Epithelial cell of esophagus (primary cell): Measurements from ENCODE around the gene PTPRN2.

Experiments used
- DNase-seq: peaks from one replicate; pipeline ENCODE4 v3.0.0; 2010; ENCODE audit warnings: low read depth
- H3K4me3 ChIP-seq: 2 replicates; pipeline ENCODE4 v1.5.1; 2011; ENCODE audit warnings: mild to moderate bottlenecking, low read length, control low read depth
- CTCF ChIP-seq: IDR thresholded peaks from 2 replicates; pipeline ENCODE4 v1.5.1; 2011; ENCODE audit warnings: low read depth, mild to moderate bottlenecking, low read length, control low read depth, inconsistent platforms; ENCODE audit not compliant: insufficient read depth; ENCODE audit errors: missing control alignments

PTPRN2 gene

GRCh38 chr7:157630301-157630853, 957.2 kb downstream of the PTPRN2 start:
- no peak for DNase-seq
- no peak overlapping the region for H3K4me3 ChIP-seq
- TF ChIP-seq CTCF: no peak

DNA sequence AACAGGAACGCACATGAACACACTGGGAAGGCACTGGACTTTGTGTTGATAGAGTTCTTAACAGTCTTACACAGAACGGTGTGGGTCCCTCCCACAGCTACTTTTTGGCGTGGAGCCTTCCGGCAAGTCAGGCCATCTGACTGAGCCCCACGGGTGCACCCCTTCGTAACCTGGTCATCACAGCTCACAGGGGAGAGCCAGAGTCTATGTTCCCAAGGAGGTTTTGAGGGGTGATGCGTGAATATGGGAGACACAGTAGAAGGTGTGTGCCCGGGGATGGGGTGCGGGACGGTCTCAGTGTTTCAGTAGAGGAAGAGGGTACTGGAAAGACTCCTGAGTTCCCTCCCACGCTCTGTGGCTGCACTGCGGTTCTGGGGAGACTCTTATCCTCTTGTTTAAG, 959.2 kb downstream of the PTPRN2 start:
- H3K4me3 ChIP-seq: no peak overlapping the region
- no peak for TF ChIP-seq CTCF
- DNase-seq: no peak

DNA sequence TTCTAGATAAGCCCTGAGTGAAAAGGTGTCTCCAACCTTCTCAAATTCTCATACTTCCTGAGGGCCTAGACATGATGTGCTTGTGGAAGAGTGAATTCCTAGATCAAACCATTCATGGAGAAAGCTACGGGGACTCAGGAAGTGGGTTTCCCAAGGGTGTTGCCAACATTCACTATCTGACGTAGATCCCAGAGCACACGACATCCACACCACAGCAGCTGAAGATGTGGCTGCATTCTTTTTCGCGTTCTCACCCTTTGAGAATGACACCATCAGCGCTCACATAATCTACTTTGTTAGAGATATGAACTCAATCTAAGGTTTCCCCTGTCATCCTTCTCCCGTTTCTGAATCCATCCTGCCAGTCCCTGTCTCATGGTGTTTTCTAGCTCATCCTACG, 960.0 kb downstream of the PTPRN2 start:
- no peak for TF ChIP-seq CTCF
- DNase-seq: no peak
- H3K4me3 ChIP-seq: no peak overlapping the region

GRCh38 chr7:157627033-157627432, 960.6 kb downstream of the PTPRN2 start:
- no peak overlapping the region for H3K4me3 ChIP-seq
- no peak for DNase-seq
- no peak for TF ChIP-seq CTCF

- no peak for DNase-seq
- no peak for TF ChIP-seq CTCF
- H3K4me3 ChIP-seq: no peak overlapping the region
Measured at GRCh38 chr7:157625973-157626742, 961.5 kb downstream of the PTPRN2 start.

GRCh38 chr7:157623556-157623955, 964.1 kb downstream of the PTPRN2 start:
- no peak for DNase-seq
- no peak overlapping the region for H3K4me3 ChIP-seq
- TF ChIP-seq CTCF: no peak

DNA sequence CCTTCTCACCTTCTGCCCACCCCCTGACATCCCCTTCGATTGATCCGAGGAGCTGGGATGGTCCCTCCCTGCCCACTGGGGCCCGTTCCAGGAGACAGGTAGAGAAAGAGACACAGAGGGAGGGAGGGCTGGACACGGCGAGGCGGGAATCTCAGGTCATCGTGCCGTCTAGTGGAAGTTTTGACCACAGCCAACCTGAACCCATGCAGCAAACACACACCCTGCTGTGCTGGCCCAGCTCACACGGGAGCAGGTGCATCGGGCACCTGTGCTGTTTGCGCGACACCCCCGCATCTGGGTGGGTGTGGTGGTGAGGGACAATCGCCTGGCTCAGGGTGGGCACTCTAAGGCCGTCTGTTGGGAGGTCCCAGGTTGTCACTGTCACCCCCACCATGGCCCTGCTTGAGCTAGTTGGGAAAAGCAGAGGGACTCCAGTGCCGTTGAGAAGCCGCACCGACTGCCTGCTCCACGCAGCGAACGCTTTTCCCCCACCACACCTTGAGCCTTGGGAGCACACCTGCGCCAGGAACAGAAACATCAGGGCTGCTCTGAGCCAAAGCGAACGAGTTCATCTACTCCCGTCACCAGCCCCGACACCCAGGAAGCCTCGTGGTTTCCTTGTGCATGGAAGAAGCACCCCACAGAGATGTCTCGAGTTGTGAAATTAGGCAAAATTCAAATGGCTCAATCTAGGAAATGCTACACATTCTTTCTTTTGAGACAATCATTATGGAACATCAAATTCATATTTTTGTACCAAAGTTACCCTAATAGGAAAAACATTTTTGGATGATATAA, 965.0 kb downstream of the PTPRN2 start:
- no peak for DNase-seq
- no peak for TF ChIP-seq CTCF

More for the DNA sequence above, 965.0 kb downstream of the PTPRN2 start:
- H3K4me3 ChIP-seq: no peak overlapping the region
